Mesothelial cell of epicardium (in vitro differentiated cells): Measurements from ENCODE around the gene GLIPR2. TPM values are rescaled to one million over a fixed set of nuclear protein-coding genes. Genes with fewer than 3 reads are reported as not detected.

Experiments used
- DNase-seq, 2 experiments: peaks; one replicate each; pipeline ENCODE4 v3.0.0; 2021; ENCODE audit warnings: low spot score in 2 of 2; ENCODE audit not compliant: unreplicated experiment in 2 of 2
- H3K27ac Mint-ChIP-seq: 2 replicates; pipeline ENCODE4 v1.8.0; 2021; ENCODE audit warnings: mixed read lengths
- H3K27me3 Mint-ChIP-seq: 2 replicates; pipeline ENCODE4 v1.8.0; 2021; ENCODE audit warnings: low read depth, mixed read lengths
- H3K36me3 Mint-ChIP-seq: 2 replicates; pipeline ENCODE4 v1.8.0; 2021; ENCODE audit warnings: mixed read lengths
- H3K4me1 Mint-ChIP-seq: 2 replicates; pipeline ENCODE4 v1.8.0; 2021; ENCODE audit warnings: mixed read lengths
- H3K4me3 Mint-ChIP-seq: 2 replicates; pipeline ENCODE4 v1.8.0; 2021; ENCODE audit warnings: mild to moderate bottlenecking, moderate library complexity, mixed read lengths
- H3K9me3 Mint-ChIP-seq: 2 replicates; pipeline ENCODE4 v1.8.0; 2021; ENCODE audit warnings: mixed read lengths
- CTCF ChIP-seq: fragments of 200-600 bp; sonication (generic); IDR thresholded peaks from one replicate; pipeline ENCODE4 v1.5.0; 2021; ENCODE audit warnings: antibody characterized with exemption; ENCODE audit not compliant: unreplicated experiment
- total RNA-seq: library from RNA; stranded (reverse); gene quantifications from 3 replicates; pipeline ENCODE4 v1.2.1, GENCODE V29; 2021

The GLIPR2 gene
- total RNA-seq, 1 donor from 2014 or later: 33.3 TPM

- H3K4me1 Mint-ChIP-seq: peaks cover 31% of the 10 kb centered on the region
- DNase-seq: no peak
- H3K36me3 Mint-ChIP-seq: peaks cover 14% of the 10 kb centered on the region
- H3K27me3 Mint-ChIP-seq: peaks cover 19% of the 10 kb centered on the region
- TF ChIP-seq CTCF: no peak
- H3K4me3 Mint-ChIP-seq: no peak overlapping the region
- H3K9me3 Mint-ChIP-seq: peaks cover 13% of the 10 kb centered on the region
- no peak overlapping the region for H3K27ac Mint-ChIP-seq
Measured at GRCh38 chr9:36141761-36142160, 5.2 kb downstream of the GLIPR2 start.

DNA sequence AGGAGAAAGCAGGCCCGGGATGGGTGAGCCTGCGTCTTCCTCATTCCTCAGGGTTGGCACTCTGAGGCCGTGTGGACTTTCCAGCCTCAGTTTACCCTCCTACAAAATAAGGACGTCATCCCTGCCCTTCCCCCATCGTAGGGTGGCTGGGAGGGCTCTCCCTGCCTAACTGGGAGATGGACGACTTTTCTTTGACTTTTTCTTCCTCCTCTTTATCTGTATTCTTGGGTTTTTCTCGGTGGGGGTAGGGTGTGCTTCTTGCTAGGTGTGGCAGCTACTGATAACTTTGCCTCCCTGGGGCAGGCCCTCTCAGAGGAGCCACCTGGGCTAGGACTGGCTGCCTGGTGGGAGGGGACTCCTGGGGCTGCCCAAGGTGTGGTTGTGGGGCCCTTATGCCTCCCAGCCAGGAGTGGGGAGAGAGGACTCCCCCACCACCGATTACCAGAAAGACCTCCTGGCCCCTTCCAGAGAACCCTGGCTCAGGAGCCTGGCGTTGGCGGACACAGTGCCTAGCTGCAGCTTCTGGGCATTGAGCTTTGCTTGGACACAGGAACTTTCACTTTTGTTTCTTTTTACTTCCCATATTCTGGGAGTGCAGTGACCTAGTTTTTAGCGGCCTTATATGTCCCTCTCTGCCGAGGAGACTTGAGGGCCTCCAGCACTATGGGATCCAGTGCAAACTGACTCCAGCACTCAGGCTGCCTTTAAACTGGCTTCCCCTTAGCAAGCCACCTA lies 6.1 kb downstream of the GLIPR2 start:
- H3K4me3 Mint-ChIP-seq: no peak overlapping the region
- H3K4me1 Mint-ChIP-seq: peaks cover 28% of the 10 kb centered on the region
- H3K36me3 Mint-ChIP-seq: peaks cover 19% of the 10 kb centered on the region
- no peak overlapping the region for H3K27ac Mint-ChIP-seq
- peaks cover 13% of the 10 kb centered on the region for H3K9me3 Mint-ChIP-seq
- H3K27me3 Mint-ChIP-seq: peaks cover 11% of the 10 kb centered on the region
- no peak for TF ChIP-seq CTCF
- DNase-seq: no peak

- DNase-seq: no peak
- no peak for TF ChIP-seq CTCF
- Mint-ChIP-seq H3K36me3 (peaks cover 19% of the 10 kb centered on the region), H3K9me3 (peaks cover 13% of the 10 kb centered on the region), H3K4me1 (peaks cover 25% of the 10 kb centered on the region), H3K27me3 (peaks cover 8% of the 10 kb centered on the region), H3K4me3 (no peak overlapping the region), H3K27ac (no peak overlapping the region)
Measured at GRCh38 chr9:36143245-36143641, 6.7 kb downstream of the GLIPR2 start.

GRCh38 chr9:36144309-36145232 lies 8.0 kb downstream of the GLIPR2 start:
- no peak for TF ChIP-seq CTCF
- H3K27me3 Mint-ChIP-seq: no peaks in the 10 kb centered on the region
- no peak overlapping the region for H3K27ac Mint-ChIP-seq
- H3K4me1 Mint-ChIP-seq: peaks cover 29% of the 10 kb centered on the region
- no peak for DNase-seq
- peaks cover 13% of the 10 kb centered on the region for H3K9me3 Mint-ChIP-seq
- H3K36me3 Mint-ChIP-seq: peaks cover 19% of the 10 kb centered on the region
- H3K4me3 Mint-ChIP-seq: no peak overlapping the region

GRCh38 chr9:36145970-36146369 lies 9.4 kb downstream of the GLIPR2 start:
- no peak overlapping the region for H3K4me3 Mint-ChIP-seq
- H3K27me3 Mint-ChIP-seq: no peaks in the 10 kb centered on the region
- H3K9me3 Mint-ChIP-seq: peaks cover 13% of the 10 kb centered on the region
- no peak for TF ChIP-seq CTCF
- peaks cover 23% of the 10 kb centered on the region for H3K36me3 Mint-ChIP-seq
- no peak overlapping the region for H3K27ac Mint-ChIP-seq
- H3K4me1 Mint-ChIP-seq: peaks cover 22% of the 10 kb centered on the region
- no peak for DNase-seq
